Esophagus squamous epithelium (tissue), 4 donors: Measurements from ENCODE around the gene LIPC.

Experiments
- CTCF ChIP-seq, 6 experiments: fragments of 450-650 bp in 4 of 6; fragments of 200-600 bp in 2 of 6; sonication (generic) in 2 of 6; IDR thresholded peaks; one replicate each; pipeline ENCODE4 v1.5.1; 2016 to 2019; ENCODE audit warnings: antibody characterized with exemption in 6 of 6, mild to moderate bottlenecking in 4 of 6, moderate library complexity in 4 of 6
- POLR2A ChIP-seq, 4 donors: fragments of 450-650 bp; IDR thresholded peaks; one replicate each; pipeline ENCODE4 v1.6.1; 2017; ENCODE audit warnings: antibody characterized with exemption in 4 of 4, mild to moderate bottlenecking in 4 of 4, moderate library complexity in 3 of 4

- no peak for TF ChIP-seq CTCF (IDR thresholded peaks at IDR 0.05)
- no peak for TF ChIP-seq POLR2A (IDR thresholded peaks at IDR 0.05)
Measured at GRCh38 chr15:58416963-58417362, 14.8 kb upstream of the LIPC start.
